ACC112 (cell line): ENCODE measurements around the gene JAK3.
"Not testable (repeated sequence)": the region's sequence is repeated elsewhere in the genome, so short reads cannot be mapped to it uniquely, and the experiment has no call there.

Experiments
- H2AFZ ChIP-seq: fragments of 200-600 bp; sonication (generic); one replicate; pipeline ENCODE4 v1.6.0; 2017; ENCODE audit warnings: antibody characterized with exemption, low read length; ENCODE audit not compliant: unreplicated experiment
- H3K27ac ChIP-seq: fragments of 200-600 bp; sonication (generic); 2 replicates; pipeline ENCODE4 v1.5.1; 2014; ENCODE audit warnings: low read depth, mild to moderate bottlenecking, antibody characterized with exemption, low read length, moderate library complexity
- H3K27me3 ChIP-seq: fragments of 200-600 bp; sonication (generic); 2 replicates; pipeline ENCODE4 v1.6.1; 2014; ENCODE audit warnings: mild to moderate bottlenecking, antibody characterized with exemption, low read length, moderate library complexity, mixed read lengths; ENCODE audit not compliant: insufficient read depth
- H3K36me3 ChIP-seq: fragments of 200-600 bp; sonication (generic); 2 replicates; pipeline ENCODE4 v1.6.1; 2016; ENCODE audit warnings: mild to moderate bottlenecking, antibody characterized with exemption, low read length, moderate library complexity, mixed read lengths; ENCODE audit not compliant: insufficient read depth
- H3K4me1 ChIP-seq: fragments of 200-600 bp; sonication (generic); one replicate; pipeline ENCODE4 v1.6.1; 2016; ENCODE audit warnings: low read length, mixed read lengths; ENCODE audit not compliant: insufficient read depth, unreplicated experiment, control insufficient read depth
- H3K4me3 ChIP-seq: fragments of 200-600 bp; sonication (generic); 2 replicates; pipeline ENCODE4 v1.5.1; 2014; ENCODE audit warnings: mild to moderate bottlenecking, low read depth, low read length
- H3K79me2 ChIP-seq: fragments of 200-600 bp; sonication (generic); one replicate; pipeline ENCODE4 v1.6.0; 2016; ENCODE audit warnings: low read length; ENCODE audit not compliant: control insufficient read depth, unreplicated experiment, insufficient read depth

JAK3 gene

GRCh38 chr19:17787274-17787913, 60.4 kb downstream of the JAK3 start:
- Histone ChIP-seq H3K27ac (no peak overlapping the region), H3K36me3 (no peaks in the 10 kb centered on the region), H3K4me1 (no peaks in the 10 kb centered on the region), H3K4me3 (no peak overlapping the region), H2AFZ (no peak overlapping the region), H3K79me2 (no peaks in the 10 kb centered on the region), H3K27me3 (no peaks in the 10 kb centered on the region)

- Histone ChIP-seq H3K36me3 (no peaks in the 10 kb centered on the region), H3K4me1 (no peaks in the 10 kb centered on the region), H3K27ac (no peak overlapping the region), H3K79me2 (no peaks in the 10 kb centered on the region), H3K4me3 (no peak overlapping the region), H2AFZ (no peak overlapping the region), H3K27me3 (no peaks in the 10 kb centered on the region)
Measured at GRCh38 chr19:17784201-17785008, 63.4 kb downstream of the JAK3 start.

- not testable (repeated sequence) for H3K27ac ChIP-seq, H3K79me2 ChIP-seq, H3K4me1 ChIP-seq, H3K4me3 ChIP-seq, H3K27me3 ChIP-seq, H3K36me3 ChIP-seq, H2AFZ ChIP-seq
Measured at GRCh38 chr19:17783721-17784120, 64.1 kb downstream of the JAK3 start.

- no peaks in the 10 kb centered on the region for H3K36me3 ChIP-seq
- no peak overlapping the region for H3K4me3 ChIP-seq
- no peaks in the 10 kb centered on the region for H3K27me3 ChIP-seq
- H3K27ac ChIP-seq = no peak overlapping the region
- H2AFZ ChIP-seq = no peak overlapping the region
- H3K79me2 ChIP-seq = no peaks in the 10 kb centered on the region
- no peaks in the 10 kb centered on the region for H3K4me1 ChIP-seq
Measured at GRCh38 chr19:17780781-17781180, 67.0 kb downstream of the JAK3 start.

- no peaks in the 10 kb centered on the region for H3K36me3 ChIP-seq
- no peaks in the 10 kb centered on the region for H3K4me1 ChIP-seq
- no peaks in the 10 kb centered on the region for H3K79me2 ChIP-seq
- no peaks in the 10 kb centered on the region for H3K27me3 ChIP-seq
- peak overlapping the region; percentile 39 for H3K4me3 ChIP-seq
- H3K27ac ChIP-seq = no peak overlapping the region
- no peak overlapping the region for H2AFZ ChIP-seq
Measured at GRCh38 chr19:17778968-17779929, 68.5 kb downstream of the JAK3 start.

GRCh38 chr19:17778251-17778967, 69.4 kb downstream of the JAK3 start:
- no peaks in the 10 kb centered on the region for H3K79me2 ChIP-seq
- H3K27me3 ChIP-seq = no peaks in the 10 kb centered on the region
- peak overlapping the region; percentile 39 for H3K4me3 ChIP-seq
- no peaks in the 10 kb centered on the region for H3K4me1 ChIP-seq
- no peak overlapping the region for H2AFZ ChIP-seq
- no peak overlapping the region for H3K27ac ChIP-seq
- no peaks in the 10 kb centered on the region for H3K36me3 ChIP-seq

- H3K4me3 ChIP-seq, H3K36me3 ChIP-seq, H3K4me1 ChIP-seq, H3K27me3 ChIP-seq, H3K27ac ChIP-seq, H3K79me2 ChIP-seq, H2AFZ ChIP-seq: not testable (repeated sequence)
Measured at GRCh38 chr19:17777840-17778239, 69.9 kb downstream of the JAK3 start.

GRCh38 chr19:17775991-17776803, 71.6 kb downstream of the JAK3 start:
- Histone ChIP-seq H2AFZ (no peak overlapping the region), H3K4me1 (no peaks in the 10 kb centered on the region), H3K27me3 (no peaks in the 10 kb centered on the region), H3K4me3 (no peak overlapping the region), H3K36me3 (no peaks in the 10 kb centered on the region), H3K27ac (no peak overlapping the region), H3K79me2 (no peaks in the 10 kb centered on the region)

- no peaks in the 10 kb centered on the region for H3K27me3 ChIP-seq
- H3K36me3 ChIP-seq = no peaks in the 10 kb centered on the region
- no peak overlapping the region for H3K27ac ChIP-seq
- H3K79me2 ChIP-seq = no peaks in the 10 kb centered on the region
- no peak overlapping the region for H3K4me3 ChIP-seq
- H3K4me1 ChIP-seq = no peaks in the 10 kb centered on the region
- H2AFZ ChIP-seq = no peak overlapping the region
Measured at GRCh38 chr19:17775245-17775927, 72.4 kb downstream of the JAK3 start.
